GM12801 (cell line): ENCODE results near the gene ARFGAP1.

Experiments used
- CTCF ChIP-seq: IDR thresholded peaks from one replicate; pipeline ENCODE4 v1.5.1; 2011; ENCODE audit warnings: control low read depth; ENCODE audit not compliant: insufficient read length; ENCODE audit errors: extremely low read depth

ARFGAP1 gene

GRCh38 chr20:63292292-63292701 is 19.7 kb downstream of the ARFGAP1 start:
- TF ChIP-seq CTCF = no peak

- TF ChIP-seq CTCF = no peak
Observed at GRCh38 chr20:63292904-63293303, 20.3 kb downstream of the ARFGAP1 start, which contains the start of gene COL20A1. TSS of gene COL20A1 (plus strand) at chr20:63293186. CDS start at chr20:63295108, 1,922 bp downstream.

GRCh38 chr20:63293456-63293855 is 20.8 kb downstream of the ARFGAP1 start:
- no peak for TF ChIP-seq CTCF

GRCh38 chr20:63293871-63294535 is 21.4 kb downstream of the ARFGAP1 start:
- TF ChIP-seq CTCF = no peak

GRCh38 chr20:63294536-63294900 is 21.9 kb downstream of the ARFGAP1 start:
- no peak for TF ChIP-seq CTCF

GRCh38 chr20:63295018-63295417 is 22.4 kb downstream of the ARFGAP1 start:
- no peak for TF ChIP-seq CTCF

GRCh38 chr20:63295422-63295821 is 22.8 kb downstream of the ARFGAP1 start:
- TF ChIP-seq CTCF = no peak
